Esophagus mucosa (tissue), 1 donor: ENCODE results near the gene CAMSAP1. TPM values are rescaled to one million over a fixed set of nuclear protein-coding genes. Genes with fewer than 3 reads are reported as not detected.
A peak's percentile ranks its signal among the peaks of the same experiment; 100 is the strongest.
"Not testable (repeated sequence)": the region's sequence is repeated elsewhere in the genome, so short reads cannot be mapped to it uniquely, and the experiment has no call there.

Experiments used
- ATAC-seq: fragments of 200-7000 bp; cut with Tn5 transposase; one replicate; pipeline ENCODE4 v1.9.1; 2020
- total RNA-seq: library from RNA; stranded (reverse); gene quantifications from one replicate; pipeline ENCODE4 v1.2.4, GENCODE V29; 2023
- donor health status: DM: yes; HTN: yes; CAD: no.

Gene CAMSAP1
- total RNA-seq, 1 donor from 2014 or later, result 52.7 TPM

- ATAC-seq, result no peak
Observed at GRCh38 chr9:135895202-135895848, 12.0 kb downstream of the CAMSAP1 start.

- ATAC-seq, result no peak
Observed at GRCh38 chr9:135893104-135893503, 14.2 kb downstream of the CAMSAP1 start.

DNA sequence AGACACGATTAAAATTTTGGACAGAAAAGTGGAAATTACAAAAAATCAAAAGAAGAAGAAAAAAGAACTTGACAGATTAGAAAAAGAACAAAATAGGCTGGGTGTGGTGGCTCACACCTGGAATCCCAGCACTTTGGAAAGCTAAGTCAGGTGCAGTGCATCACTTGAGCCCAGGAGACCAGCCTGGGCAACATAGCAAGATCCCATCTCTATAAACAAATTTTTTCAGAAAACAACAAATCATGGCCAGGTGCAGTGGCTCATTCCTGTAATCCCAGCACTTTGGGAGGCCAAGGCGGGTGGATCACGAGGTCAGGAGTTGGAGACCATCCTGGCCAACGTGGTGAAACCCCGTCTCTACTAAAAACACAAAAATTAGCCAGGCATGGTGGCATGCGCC is 15.0 kb downstream of the CAMSAP1 start:
- ATAC-seq, result not testable (repeated sequence)

GRCh38 chr9:135891027-135891631 is 16.2 kb downstream of the CAMSAP1 start:
- ATAC-seq, result peak; percentile 62

- ATAC-seq, result peak; percentile 67
Observed at GRCh38 chr9:135890190-135891026, 16.9 kb downstream of the CAMSAP1 start.

- ATAC-seq, result peak; percentile 2
Observed at GRCh38 chr9:135889564-135890189, 17.7 kb downstream of the CAMSAP1 start.

- peak; percentile 35 for ATAC-seq
Observed at GRCh38 chr9:135888766-135889394, 18.5 kb downstream of the CAMSAP1 start.

DNA sequence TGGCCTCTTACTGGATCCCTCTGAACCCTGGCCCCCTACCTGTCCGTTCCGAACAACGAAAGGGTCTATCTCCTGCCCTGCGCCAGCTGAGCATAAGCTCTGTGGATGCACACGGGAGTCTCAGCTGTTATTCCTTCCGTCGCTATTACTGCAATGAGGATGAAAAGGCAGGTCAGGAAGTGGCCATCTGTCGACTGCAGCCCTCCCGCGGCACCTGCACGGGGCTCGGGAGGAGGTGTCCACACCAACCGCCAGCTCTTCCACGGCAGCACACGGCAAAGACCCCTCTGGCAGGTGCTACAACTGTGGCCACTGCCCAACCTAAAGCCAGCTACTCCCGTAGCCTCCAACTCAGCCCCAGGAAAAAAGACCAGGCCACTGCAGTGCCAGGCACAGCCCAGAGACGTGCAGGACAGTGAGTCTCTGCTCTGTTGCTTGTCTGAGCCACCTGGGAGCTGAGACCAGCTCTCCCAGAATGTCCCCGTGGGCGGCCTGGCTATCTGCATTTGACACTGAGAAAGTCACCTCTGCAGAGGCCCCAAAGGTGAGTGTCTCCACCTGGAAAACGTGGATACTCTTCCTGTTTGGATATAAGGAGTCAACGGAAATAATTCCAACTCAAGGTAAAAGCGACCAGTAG is 19.1 kb downstream of the CAMSAP1 start:
- ATAC-seq, result no peak

DNA sequence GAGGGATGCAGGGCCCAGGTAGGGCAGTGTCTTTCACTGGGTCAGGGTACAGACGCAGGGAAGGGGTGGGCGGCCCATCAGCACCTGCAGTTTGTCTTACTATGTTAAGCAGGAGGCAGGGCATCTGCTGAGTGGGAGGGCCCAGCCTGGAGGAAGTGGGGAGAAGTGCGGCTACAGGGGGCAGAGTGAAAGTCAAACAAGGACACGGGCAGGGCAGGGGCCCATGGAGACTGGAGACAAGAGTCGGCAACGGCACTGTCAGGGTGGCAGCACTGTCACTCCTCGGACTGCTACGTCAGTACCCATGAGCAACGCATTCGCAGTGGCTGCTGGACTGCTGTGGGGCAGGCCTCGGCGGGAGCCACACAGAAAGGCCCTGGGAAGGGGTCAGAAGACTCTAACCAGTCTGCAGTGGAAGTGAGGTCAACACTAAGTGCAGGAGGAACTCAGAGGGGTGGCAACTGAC is 19.7 kb downstream of the CAMSAP1 start:
- ATAC-seq, result no peak

DNA sequence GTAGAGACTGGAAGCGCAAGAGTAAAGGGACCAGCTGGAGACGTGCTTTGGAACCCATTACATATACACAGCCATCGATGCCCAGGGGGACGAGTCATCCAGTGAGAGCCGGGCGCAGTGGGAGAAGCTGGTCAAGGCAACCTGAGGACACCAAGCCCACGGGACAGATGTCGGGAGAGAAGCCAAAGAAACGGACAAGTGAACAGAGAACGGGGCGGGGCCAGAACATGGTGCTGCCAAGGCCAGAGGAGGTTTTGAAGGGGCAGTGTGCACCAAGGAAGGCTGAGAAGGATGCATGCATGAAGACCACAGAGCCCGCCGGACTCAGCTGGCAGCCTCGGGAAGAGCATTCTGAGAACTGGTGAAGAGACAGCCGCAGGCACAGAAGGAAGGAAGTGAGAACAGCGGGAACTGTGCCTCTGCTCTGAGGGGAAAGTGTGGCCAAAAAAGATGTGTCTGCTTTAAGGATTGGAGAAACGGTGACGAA is 20.3 kb downstream of the CAMSAP1 start:
- no peak for ATAC-seq

- no peak for ATAC-seq
Observed at GRCh38 chr9:135886147-135886981, 21.0 kb downstream of the CAMSAP1 start.

DNA sequence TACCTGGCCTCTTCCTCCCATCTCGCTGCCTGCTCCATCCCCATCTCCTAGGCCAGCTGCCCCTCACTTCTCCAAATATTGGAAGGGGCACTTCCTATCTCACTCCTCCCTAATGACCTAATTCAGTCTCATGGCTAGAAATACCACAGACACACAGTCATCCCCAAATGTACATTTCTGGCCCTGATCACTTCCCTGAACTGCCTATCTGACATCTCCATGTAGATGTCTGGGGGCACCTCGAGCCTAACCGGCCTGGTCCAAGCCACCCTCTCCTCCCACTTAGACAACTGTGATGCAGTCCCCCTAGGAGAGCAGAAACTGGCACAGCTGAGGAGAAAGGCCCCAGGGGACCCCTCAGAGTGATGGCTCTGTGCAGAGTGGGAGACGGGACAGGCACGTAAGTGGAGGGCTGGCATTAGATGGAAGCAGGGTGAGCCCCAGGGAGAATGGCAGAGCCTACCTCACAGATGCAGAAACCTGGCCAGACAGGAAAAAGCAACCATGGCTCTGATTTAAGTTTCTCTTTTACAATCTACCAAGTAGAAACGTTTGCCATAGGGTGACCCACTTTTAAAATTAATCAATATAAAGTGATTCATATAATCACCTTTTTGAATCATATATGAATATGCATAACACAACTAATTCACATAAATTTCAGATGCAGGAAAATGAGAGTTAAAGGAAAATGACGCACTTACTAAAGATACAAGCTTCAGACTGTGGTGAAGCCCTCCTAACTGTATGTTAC is 22.1 kb downstream of the CAMSAP1 start:
- ATAC-seq, result no peak

GRCh38 chr9:135884328-135885035 is 22.9 kb downstream of the CAMSAP1 start:
- no peak for ATAC-seq

- no peak for ATAC-seq
Observed at GRCh38 chr9:135883410-135884089, 23.8 kb downstream of the CAMSAP1 start.

GRCh38 chr9:135882011-135882410 is 25.3 kb downstream of the CAMSAP1 start:
- peak; percentile 22 for ATAC-seq

GRCh38 chr9:135880438-135880837 is 26.9 kb downstream of the CAMSAP1 start:
- ATAC-seq, result no peak

GRCh38 chr9:135879619-135880018 is 27.7 kb downstream of the CAMSAP1 start:
- no peak for ATAC-seq

- no peak for ATAC-seq
Observed at GRCh38 chr9:135879237-135879601, 28.1 kb downstream of the CAMSAP1 start.
